Panc1 (cell line): ENCODE measurements around the gene RIC1. TPM values are rescaled to one million over a fixed set of nuclear protein-coding genes. Genes with fewer than 3 reads are reported as not detected.

ENCODE experiments used
- ATAC-seq: fragments of 200-7000 bp; cut with Tn5 transposase; 2 replicates; pipeline ENCODE4 v1.9.1; 2020; ENCODE audit warnings: mild to moderate bottlenecking, moderate library complexity
- BruUV-seq: library from RNA; stranded (reverse); fragments of 400-500 nt; replicated peaks from 2 replicates; lab custom pipeline; 2021; lab: Mats Ljungman, UMichigan
- CTCF ChIA-PET: fragments of 300-600 bp; sonication (Branson Sonifier 250); formaldehyde crosslinking; loops from one replicate; lab custom pipeline; 2022; ENCODE audit warnings: antibody characterized with exemption; lab: Charles Lee
- POLR2A ChIA-PET: fragments of 300-600 bp; sonication (Branson Sonifier 250); formaldehyde crosslinking; loops from one replicate; lab custom pipeline; 2022; ENCODE audit warnings: antibody characterized with exemption; lab: Charles Lee
- DNase-seq: peaks from one replicate; pipeline ENCODE4 v3.0.0-alpha.2; 2010; ENCODE audit warnings: low read depth, low spot score
- H3K27ac ChIP-seq: 2 replicates; pipeline ENCODE4 v1.5.1; 2011; ENCODE audit warnings: mild to moderate bottlenecking, low read length, inconsistent platforms
- H3K27me3 ChIP-seq: fragments of 200-500 bp; sonication (Bioruptor generic); 2 replicates; pipeline ENCODE4 v1.6.0; 2014; ENCODE audit warnings: low read length, inconsistent platforms; ENCODE audit not compliant: control insufficient read depth, insufficient read depth
- H3K36me3 ChIP-seq: fragments of 200-500 bp; sonication (Bioruptor generic); 2 replicates; pipeline ENCODE4 v1.5.1; 2014; ENCODE audit warnings: inconsistent platforms, mild to moderate bottlenecking, low read length, moderate library complexity; ENCODE audit not compliant: control insufficient read depth, insufficient read depth
- H3K4me1 ChIP-seq: 2 replicates; pipeline ENCODE4 v1.5.1; 2011; ENCODE audit warnings: inconsistent platforms, mild to moderate bottlenecking, low read length, moderate library complexity; ENCODE audit not compliant: control insufficient read depth, insufficient read depth
- H3K4me3 ChIP-seq, 2 experiments: 2 replicates each; pipeline ENCODE4 v1.5.1; 2011 to 2012; ENCODE audit warnings: low read depth in 2 of 2, low read length in 2 of 2, mild to moderate bottlenecking in 2 of 2, inconsistent platforms in 1 of 2, moderate library complexity in 1 of 2
- H3K9me3 ChIP-seq: fragments of 200-500 bp; sonication (Bioruptor generic); 2 replicates; pipeline ENCODE4 v1.5.1; 2014; ENCODE audit warnings: low read depth, mild to moderate bottlenecking, inconsistent platforms, low read length, moderate library complexity; ENCODE audit not compliant: control insufficient read depth, insufficient read depth
- POLR2AphosphoS5 ChIP-seq: IDR thresholded peaks from 2 replicates; pipeline ENCODE4 v1.6.1; 2012; ENCODE audit warnings: mild to moderate bottlenecking, low read depth, low read length, moderate library complexity
- SIN3A ChIP-seq: IDR thresholded peaks from 2 replicates; pipeline ENCODE4 v1.6.1; 2012; ENCODE audit warnings: low read depth, mild to moderate bottlenecking, low read length, moderate library complexity, borderline replicate concordance; ENCODE audit not compliant: insufficient read depth
- TCF7L2 ChIP-seq: IDR thresholded peaks from 2 replicates; pipeline ENCODE4 v1.6.1; 2011; ENCODE audit warnings: mild to moderate bottlenecking, low read depth, low read length, inconsistent platforms
- in situ Hi-C: cut with HindIII; loops from 2 replicates; pipeline ENCODE4 v1.10.0; 2016; ENCODE audit warnings: low sequenced_read_pairs, low pct_unique_long_range_greater_than_20kb
- intact Hi-C: fragments of 100-400 bp; cut with micrococcal nuclease; formaldehyde crosslinking; loops from one replicate; pipeline ENCODE4 v1.10.0; 2022; ENCODE audit not compliant: unreplicated experiment
- total RNA-seq: library from RNA; stranded (reverse); gene quantifications from one replicate; pipeline ENCODE4 v1.2.1, GENCODE V29; 2021; ENCODE audit not compliant: unreplicated experiment
- TF ChIP-seq, protein P1 (sequence below), 2 experiments: IDR thresholded peaks; 2 replicates each; pipeline ENCODE4 v1.6.1; 2011 to 2012; ENCODE audit warnings: low read depth in 2 of 2, control low read depth in 1 of 2, low read length in 1 of 2, mild to moderate bottlenecking in 1 of 2, moderate library complexity in 1 of 2; ENCODE audit not compliant: insufficient read depth in 1 of 2
- TF ChIP-seq, protein P2 (sequence below): fragments of 450-650 bp; IDR thresholded peaks from 2 replicates; pipeline ENCODE4 v1.5.1; 2017; ENCODE audit warnings: mild to moderate bottlenecking

The RIC1 gene
- total RNA-seq, 1 experiment from 2014 or later = 7.0 TPM

DNA sequence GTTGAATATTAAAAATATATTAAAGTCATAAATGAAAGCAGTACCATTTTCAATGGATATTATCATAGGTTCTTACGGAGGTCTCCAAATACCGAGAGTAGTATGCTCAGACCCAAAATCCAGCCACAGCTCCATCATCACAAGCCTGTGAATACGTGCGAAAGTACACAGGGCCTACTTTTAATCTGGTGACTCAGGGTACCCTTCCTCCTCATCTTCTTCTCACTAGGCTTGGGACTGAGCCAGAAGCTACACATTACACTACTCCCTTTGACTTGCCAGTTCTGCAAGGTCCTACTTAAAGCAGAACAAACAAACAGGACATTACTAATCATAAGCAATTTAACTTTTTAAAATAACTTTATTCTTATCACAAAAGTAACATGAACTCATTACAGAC lies 7.6 kb upstream of the RIC1 start:
- intact Hi-C loops = no loop called here
- H3K4me3 ChIP-seq = no peak overlapping the region
- no peak for DNase-seq
- CTCF ChIA-PET = no interaction called here
- no peaks in the 10 kb centered on the region for H3K9me3 ChIP-seq
- H3K36me3 ChIP-seq = no peaks in the 10 kb centered on the region
- in situ Hi-C loops = no loop called here
- BruUV-seq = no TSS peak
- H3K27me3 ChIP-seq = no peaks in the 10 kb centered on the region
- TF ChIP-seq POLR2AphosphoS5 (no peak), SIN3A (no peak), TCF7L2 (no peak)
- TF ChIP-seq, protein P1, sequence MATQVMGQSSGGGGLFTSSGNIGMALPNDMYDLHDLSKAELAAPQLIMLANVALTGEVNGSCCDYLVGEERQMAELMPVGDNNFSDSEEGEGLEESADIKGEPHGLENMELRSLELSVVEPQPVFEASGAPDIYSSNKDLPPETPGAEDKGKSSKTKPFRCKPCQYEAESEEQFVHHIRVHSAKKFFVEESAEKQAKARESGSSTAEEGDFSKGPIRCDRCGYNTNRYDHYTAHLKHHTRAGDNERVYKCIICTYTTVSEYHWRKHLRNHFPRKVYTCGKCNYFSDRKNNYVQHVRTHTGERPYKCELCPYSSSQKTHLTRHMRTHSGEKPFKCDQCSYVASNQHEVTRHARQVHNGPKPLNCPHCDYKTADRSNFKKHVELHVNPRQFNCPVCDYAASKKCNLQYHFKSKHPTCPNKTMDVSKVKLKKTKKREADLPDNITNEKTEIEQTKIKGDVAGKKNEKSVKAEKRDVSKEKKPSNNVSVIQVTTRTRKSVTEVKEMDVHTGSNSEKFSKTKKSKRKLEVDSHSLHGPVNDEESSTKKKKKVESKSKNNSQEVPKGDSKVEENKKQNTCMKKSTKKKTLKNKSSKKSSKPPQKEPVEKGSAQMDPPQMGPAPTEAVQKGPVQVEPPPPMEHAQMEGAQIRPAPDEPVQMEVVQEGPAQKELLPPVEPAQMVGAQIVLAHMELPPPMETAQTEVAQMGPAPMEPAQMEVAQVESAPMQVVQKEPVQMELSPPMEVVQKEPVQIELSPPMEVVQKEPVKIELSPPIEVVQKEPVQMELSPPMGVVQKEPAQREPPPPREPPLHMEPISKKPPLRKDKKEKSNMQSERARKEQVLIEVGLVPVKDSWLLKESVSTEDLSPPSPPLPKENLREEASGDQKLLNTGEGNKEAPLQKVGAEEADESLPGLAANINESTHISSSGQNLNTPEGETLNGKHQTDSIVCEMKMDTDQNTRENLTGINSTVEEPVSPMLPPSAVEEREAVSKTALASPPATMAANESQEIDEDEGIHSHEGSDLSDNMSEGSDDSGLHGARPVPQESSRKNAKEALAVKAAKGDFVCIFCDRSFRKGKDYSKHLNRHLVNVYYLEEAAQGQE (IDR thresholded peaks at IDR 0.05; ENCODE audit: insufficient read depth in 1 of 2, low read depth in 2 of 2, low read length in 1 of 2) = no peak
- ATAC-seq = no peak
- no peaks in the 10 kb centered on the region for H3K4me1 ChIP-seq
- POLR2A ChIA-PET = no interaction called here
- H3K27ac ChIP-seq = no peak overlapping the region

DNA sequence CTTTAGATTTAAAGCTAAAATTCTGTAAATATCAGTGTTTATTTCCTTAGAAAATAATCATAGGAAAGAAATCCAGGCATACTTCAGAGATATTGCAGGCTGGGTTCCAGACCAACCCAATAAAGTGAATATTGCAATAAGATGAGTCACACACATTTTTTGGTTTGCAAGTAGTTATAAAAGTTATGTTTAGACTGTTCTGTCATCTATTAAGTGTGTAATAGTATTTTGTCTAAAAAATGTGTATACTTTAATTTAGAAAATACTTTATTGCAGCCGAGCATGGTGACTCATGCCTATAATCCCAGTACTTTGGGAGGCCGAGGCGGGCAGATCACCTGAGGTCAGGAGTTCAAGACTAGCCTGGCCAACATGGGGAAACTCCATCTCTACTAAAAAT lies 6.9 kb upstream of the RIC1 start:
- intact Hi-C loops = no loop called here
- CTCF ChIA-PET = no interaction called here
- Histone ChIP-seq H3K27ac (no peak overlapping the region), H3K4me3 (no peak overlapping the region), H3K36me3 (no peaks in the 10 kb centered on the region), H3K9me3 (no peaks in the 10 kb centered on the region), H3K4me1 (no peaks in the 10 kb centered on the region; the same call in 1 of the 2 replicates), H3K27me3 (no peaks in the 10 kb centered on the region)
- TF ChIP-seq TCF7L2 (no peak), SIN3A (no peak)
- TF ChIP-seq, protein P2, sequence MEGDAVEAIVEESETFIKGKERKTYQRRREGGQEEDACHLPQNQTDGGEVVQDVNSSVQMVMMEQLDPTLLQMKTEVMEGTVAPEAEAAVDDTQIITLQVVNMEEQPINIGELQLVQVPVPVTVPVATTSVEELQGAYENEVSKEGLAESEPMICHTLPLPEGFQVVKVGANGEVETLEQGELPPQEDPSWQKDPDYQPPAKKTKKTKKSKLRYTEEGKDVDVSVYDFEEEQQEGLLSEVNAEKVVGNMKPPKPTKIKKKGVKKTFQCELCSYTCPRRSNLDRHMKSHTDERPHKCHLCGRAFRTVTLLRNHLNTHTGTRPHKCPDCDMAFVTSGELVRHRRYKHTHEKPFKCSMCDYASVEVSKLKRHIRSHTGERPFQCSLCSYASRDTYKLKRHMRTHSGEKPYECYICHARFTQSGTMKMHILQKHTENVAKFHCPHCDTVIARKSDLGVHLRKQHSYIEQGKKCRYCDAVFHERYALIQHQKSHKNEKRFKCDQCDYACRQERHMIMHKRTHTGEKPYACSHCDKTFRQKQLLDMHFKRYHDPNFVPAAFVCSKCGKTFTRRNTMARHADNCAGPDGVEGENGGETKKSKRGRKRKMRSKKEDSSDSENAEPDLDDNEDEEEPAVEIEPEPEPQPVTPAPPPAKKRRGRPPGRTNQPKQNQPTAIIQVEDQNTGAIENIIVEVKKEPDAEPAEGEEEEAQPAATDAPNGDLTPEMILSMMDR = no peak
- TF ChIP-seq, protein P1 (IDR thresholded peaks at IDR 0.05; ENCODE audit: insufficient read depth in 1 of 2, low read depth in 2 of 2, low read length in 1 of 2) = no peak
- in situ Hi-C loops = no loop called here
- ATAC-seq (no peak), DNase-seq (no peak)
- BruUV-seq = no TSS peak
- POLR2A ChIA-PET = no interaction called here
